HEK293 (cell line): ENCODE data around the gene PDK2.
A peak's percentile ranks its signal among the peaks of the same experiment; 100 is the strongest.

Experiments used
- CTCF ChIA-PET: fragments of 350-600 bp; formaldehyde crosslinking; extraction: SDS; loops from one replicate; lab custom pipeline; 2021; ENCODE audit warnings: antibody characterized with exemption; lab: Yijun Ruan, JAX
- POLR2A ChIA-PET: fragments of 300-600 bp; formaldehyde crosslinking; extraction: SDS; loops from one replicate; lab custom pipeline; 2020; ENCODE audit warnings: antibody characterized with exemption, inconsistent platforms; lab: Yijun Ruan, JAX
- H3K27ac ChIP-seq: fragments of 200-500 bp; sonication (Bioruptor generic); 2 replicates; pipeline ENCODE4 v1.5.1; 2014; ENCODE audit warnings: low read depth, low read length, control low read depth, inconsistent platforms; ENCODE audit errors: extremely low read depth
- H3K36me3 ChIP-seq, 2 experiments: fragments of 200-500 bp in 1 of 2; sonication (Bioruptor generic) in 1 of 2; 1 replicate in 1 of 2; 2 replicates in 1 of 2; pipeline ENCODE4 v1.5.1; 2014 to 2017; ENCODE audit warnings: inconsistent platforms in 2 of 2, low read length in 2 of 2; ENCODE audit not compliant: control insufficient read depth in 2 of 2, insufficient read depth in 1 of 2
- H3K4me1 ChIP-seq: fragments of 200-500 bp; sonication (Bioruptor generic); 2 replicates; pipeline ENCODE4 v1.5.1; 2014; ENCODE audit warnings: mild to moderate bottlenecking, low read length, inconsistent platforms; ENCODE audit not compliant: control insufficient read depth, insufficient read depth
- H3K4me3 ChIP-seq: 2 replicates; pipeline ENCODE4 v1.5.1; 2011; ENCODE audit warnings: low read depth, mild to moderate bottlenecking, control low read depth, low read length, moderate library complexity
- H3K9me3 ChIP-seq: fragments of 200-500 bp; sonication (Bioruptor generic); 2 replicates; pipeline ENCODE4 v1.5.1; 2014; ENCODE audit warnings: low read depth, low read length, inconsistent platforms; ENCODE audit not compliant: control insufficient read depth, insufficient read depth
- GLIS1 ChIP-seq: fragments of 450-650 bp; formaldehyde crosslinking; IDR thresholded peaks from 2 replicates; pipeline ENCODE4 v1.5.1; 2016; ENCODE audit warnings: missing biosample characterization, missing genetic modification characterization
- GLIS2 ChIP-seq: fragments of 450-650 bp; formaldehyde crosslinking; IDR thresholded peaks from 2 replicates; pipeline ENCODE4 v1.5.1; 2016; ENCODE audit warnings: missing biosample characterization, missing genetic modification characterization
- OSR2 ChIP-seq: fragments of 450-650 bp; formaldehyde crosslinking; IDR thresholded peaks from 2 replicates; pipeline ENCODE4 v1.5.1; 2016; ENCODE audit warnings: missing biosample characterization, missing genetic modification characterization
- SCRT1 ChIP-seq: fragments of 450-650 bp; formaldehyde crosslinking; IDR thresholded peaks from 2 replicates; pipeline ENCODE4 v1.5.1; 2016; ENCODE audit warnings: missing biosample characterization, missing genetic modification characterization, borderline replicate concordance
- TCF7L2 ChIP-seq: IDR thresholded peaks from 2 replicates; pipeline ENCODE4 v1.6.1; 2011; ENCODE audit warnings: low read depth, mild to moderate bottlenecking, inconsistent platforms, low read length, moderate library complexity, borderline replicate concordance
- ZBTB20 ChIP-seq: fragments of 450-650 bp; formaldehyde crosslinking; IDR thresholded peaks from 2 replicates; pipeline ENCODE4 v1.5.1; 2016; ENCODE audit warnings: missing biosample characterization, missing genetic modification characterization
- ZNF223 ChIP-seq: fragments of 450-650 bp; formaldehyde crosslinking; IDR thresholded peaks from 2 replicates; pipeline ENCODE4 v1.5.1; 2016; ENCODE audit warnings: missing biosample characterization, missing genetic modification characterization
- ZNF610 ChIP-seq: fragments of 450-650 bp; formaldehyde crosslinking; IDR thresholded peaks from 2 replicates; pipeline ENCODE4 v1.5.1; 2016; ENCODE audit warnings: missing biosample characterization, missing genetic modification characterization, borderline replicate concordance
- ZNF658 ChIP-seq: fragments of 450-650 bp; formaldehyde crosslinking; IDR thresholded peaks from 2 replicates; pipeline ENCODE4; 2016; ENCODE audit warnings: missing biosample characterization, missing genetic modification characterization
- ZNF660 ChIP-seq: fragments of 450-650 bp; IDR thresholded peaks from 2 replicates; pipeline ENCODE4 v1.5.1; 2018; ENCODE audit warnings: missing biosample characterization, mild to moderate bottlenecking, missing genetic modification characterization
- ZSCAN30 ChIP-seq: fragments of 450-650 bp; IDR thresholded peaks from 2 replicates; pipeline ENCODE4 v1.5.1; 2018; ENCODE audit warnings: missing biosample characterization, mild to moderate bottlenecking, missing genetic modification characterization, moderate library complexity
- TF ChIP-seq, protein P1 (sequence below): fragments of 450-650 bp; formaldehyde crosslinking; IDR thresholded peaks from 2 replicates; pipeline ENCODE4 v1.5.1; 2017; ENCODE audit warnings: missing biosample characterization, missing genetic modification characterization
- TF ChIP-seq, protein P2 (sequence below): fragments of 450-650 bp; formaldehyde crosslinking; conservative IDR thresholded peaks from 2 replicates; pipeline ENCODE4 v1.5.1; 2016; ENCODE audit warnings: low read depth, missing biosample characterization, missing genetic modification characterization
- TF ChIP-seq, protein P3 (sequence below): fragments of 450-650 bp; formaldehyde crosslinking; conservative IDR thresholded peaks from 2 replicates; pipeline ENCODE4 v1.5.1; 2016; ENCODE audit warnings: low read depth, missing biosample characterization, missing genetic modification characterization
- TF ChIP-seq, protein P4 (sequence below): fragments of 450-650 bp; formaldehyde crosslinking; IDR thresholded peaks from 2 replicates; pipeline ENCODE4 v1.5.1; 2016; ENCODE audit warnings: missing biosample characterization, missing genetic modification characterization
- TF ChIP-seq, protein P5 (sequence below): fragments of 450-650 bp; formaldehyde crosslinking; optimal IDR thresholded peaks from 2 replicates; pipeline ENCODE3; 2016; ENCODE audit warnings: missing biosample characterization, mild to moderate bottlenecking, missing genetic modification characterization
- TF ChIP-seq, protein P6 (sequence below): fragments of 450-650 bp; formaldehyde crosslinking; IDR thresholded peaks from 2 replicates; pipeline ENCODE4 v1.5.1; 2016; ENCODE audit warnings: missing biosample characterization, missing genetic modification characterization

PDK2 gene

DNA sequence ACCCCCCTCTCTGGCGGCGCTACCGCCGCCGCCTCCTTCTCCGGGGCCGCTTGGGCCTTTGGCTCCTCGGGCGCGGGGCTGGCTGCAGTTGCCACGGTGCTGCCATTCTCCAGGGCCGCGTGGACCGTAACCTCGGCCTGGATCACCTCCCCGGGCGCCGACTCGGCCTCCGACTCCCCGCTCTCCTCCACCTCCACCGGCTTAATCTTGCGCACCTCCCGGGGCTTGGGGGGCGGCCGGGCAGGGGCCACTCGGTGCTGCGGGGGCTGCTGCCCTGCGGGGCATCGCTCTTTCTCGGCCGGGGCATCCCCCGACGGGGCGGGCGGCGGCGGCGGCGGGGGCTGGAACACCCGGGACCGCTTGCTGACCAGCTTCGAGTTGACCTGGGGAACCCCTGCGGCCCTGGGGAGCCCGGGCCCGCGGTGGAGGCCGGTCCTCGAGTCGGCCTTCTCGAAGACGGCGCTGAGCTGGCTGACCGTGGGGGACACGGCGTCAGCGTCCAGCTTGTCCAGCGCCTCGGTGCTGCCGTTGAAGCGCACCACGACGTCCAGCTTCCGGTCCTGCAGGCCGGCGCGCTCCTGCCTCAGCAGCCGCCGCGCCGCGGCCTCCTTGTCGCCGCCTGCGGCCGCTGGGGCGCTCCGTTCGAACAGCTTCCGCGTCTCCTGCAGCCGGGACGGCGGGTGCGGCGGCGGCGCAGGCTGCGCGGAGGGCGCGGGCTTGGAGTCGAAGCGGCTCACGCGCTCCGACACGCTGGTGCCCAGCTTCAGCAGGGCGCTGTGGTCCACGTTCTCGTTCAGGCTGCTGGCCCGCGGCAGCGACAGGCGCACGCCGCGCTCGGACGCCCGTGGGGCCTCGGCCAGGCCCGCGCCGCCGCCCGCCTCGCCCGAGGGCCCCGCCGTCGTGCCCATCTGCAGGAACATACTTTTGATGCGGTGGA, 54.5 kb downstream of the PDK2 start:
- H3K27ac ChIP-seq = peak overlapping the region; percentile 93
- TF ChIP-seq, protein P1, sequence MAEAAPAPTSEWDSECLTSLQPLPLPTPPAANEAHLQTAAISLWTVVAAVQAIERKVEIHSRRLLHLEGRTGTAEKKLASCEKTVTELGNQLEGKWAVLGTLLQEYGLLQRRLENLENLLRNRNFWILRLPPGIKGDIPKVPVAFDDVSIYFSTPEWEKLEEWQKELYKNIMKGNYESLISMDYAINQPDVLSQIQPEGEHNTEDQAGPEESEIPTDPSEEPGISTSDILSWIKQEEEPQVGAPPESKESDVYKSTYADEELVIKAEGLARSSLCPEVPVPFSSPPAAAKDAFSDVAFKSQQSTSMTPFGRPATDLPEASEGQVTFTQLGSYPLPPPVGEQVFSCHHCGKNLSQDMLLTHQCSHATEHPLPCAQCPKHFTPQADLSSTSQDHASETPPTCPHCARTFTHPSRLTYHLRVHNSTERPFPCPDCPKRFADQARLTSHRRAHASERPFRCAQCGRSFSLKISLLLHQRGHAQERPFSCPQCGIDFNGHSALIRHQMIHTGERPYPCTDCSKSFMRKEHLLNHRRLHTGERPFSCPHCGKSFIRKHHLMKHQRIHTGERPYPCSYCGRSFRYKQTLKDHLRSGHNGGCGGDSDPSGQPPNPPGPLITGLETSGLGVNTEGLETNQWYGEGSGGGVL (tag by site-specific recombination) = peak; percentile 44; the same call in 1 of the 2 replicates
- TF ChIP-seq ZSCAN30 (tag by site-specific recombination) (peak; percentile 62; the same call in 1 of the 2 replicates), ZNF660 (tag by site-specific recombination) (peak; percentile 56; the same call in 1 of the 2 replicates), ZNF223 (peak; percentile 68; the same call in 1 of the 2 replicates), ZNF610 (tag by site-specific recombination) (no peak), ZNF658 (tag by site-specific recombination) (no peak), TCF7L2 (no peak), ZBTB20 (peak; percentile 43), GLIS2 (tag by site-specific recombination) (peak; percentile 60), GLIS1 (tag by site-specific recombination) (peak; percentile 20; the same call in 1 of the 2 replicates), SCRT1 (tag by site-specific recombination) (no peak), OSR2 (tag by site-specific recombination) (0 out of 2 replicates have a peak, but pooled peaks have one; percentile 7)
- TF ChIP-seq, protein P2, sequence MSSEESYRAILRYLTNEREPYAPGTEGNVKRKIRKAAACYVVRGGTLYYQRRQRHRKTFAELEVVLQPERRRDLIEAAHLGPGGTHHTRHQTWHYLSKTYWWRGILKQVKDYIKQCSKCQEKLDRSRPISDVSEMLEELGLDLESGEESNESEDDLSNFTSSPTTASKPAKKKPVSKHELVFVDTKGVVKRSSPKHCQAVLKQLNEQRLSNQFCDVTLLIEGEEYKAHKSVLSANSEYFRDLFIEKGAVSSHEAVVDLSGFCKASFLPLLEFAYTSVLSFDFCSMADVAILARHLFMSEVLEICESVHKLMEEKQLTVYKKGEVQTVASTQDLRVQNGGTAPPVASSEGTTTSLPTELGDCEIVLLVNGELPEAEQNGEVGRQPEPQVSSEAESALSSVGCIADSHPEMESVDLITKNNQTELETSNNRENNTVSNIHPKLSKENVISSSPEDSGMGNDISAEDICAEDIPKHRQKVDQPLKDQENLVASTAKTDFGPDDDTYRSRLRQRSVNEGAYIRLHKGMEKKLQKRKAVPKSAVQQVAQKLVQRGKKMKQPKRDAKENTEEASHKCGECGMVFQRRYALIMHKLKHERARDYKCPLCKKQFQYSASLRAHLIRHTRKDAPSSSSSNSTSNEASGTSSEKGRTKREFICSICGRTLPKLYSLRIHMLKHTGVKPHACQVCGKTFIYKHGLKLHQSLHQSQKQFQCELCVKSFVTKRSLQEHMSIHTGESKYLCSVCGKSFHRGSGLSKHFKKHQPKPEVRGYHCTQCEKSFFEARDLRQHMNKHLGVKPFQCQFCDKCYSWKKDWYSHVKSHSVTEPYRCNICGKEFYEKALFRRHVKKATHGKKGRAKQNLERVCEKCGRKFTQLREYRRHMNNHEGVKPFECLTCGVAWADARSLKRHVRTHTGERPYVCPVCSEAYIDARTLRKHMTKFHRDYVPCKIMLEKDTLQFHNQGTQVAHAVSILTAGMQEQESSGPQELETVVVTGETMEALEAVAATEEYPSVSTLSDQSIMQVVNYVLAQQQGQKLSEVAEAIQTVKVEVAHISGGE (tag by site-specific recombination) = peak; percentile 63; the same call in 1 of the 2 replicates
- TF ChIP-seq, protein P3, sequence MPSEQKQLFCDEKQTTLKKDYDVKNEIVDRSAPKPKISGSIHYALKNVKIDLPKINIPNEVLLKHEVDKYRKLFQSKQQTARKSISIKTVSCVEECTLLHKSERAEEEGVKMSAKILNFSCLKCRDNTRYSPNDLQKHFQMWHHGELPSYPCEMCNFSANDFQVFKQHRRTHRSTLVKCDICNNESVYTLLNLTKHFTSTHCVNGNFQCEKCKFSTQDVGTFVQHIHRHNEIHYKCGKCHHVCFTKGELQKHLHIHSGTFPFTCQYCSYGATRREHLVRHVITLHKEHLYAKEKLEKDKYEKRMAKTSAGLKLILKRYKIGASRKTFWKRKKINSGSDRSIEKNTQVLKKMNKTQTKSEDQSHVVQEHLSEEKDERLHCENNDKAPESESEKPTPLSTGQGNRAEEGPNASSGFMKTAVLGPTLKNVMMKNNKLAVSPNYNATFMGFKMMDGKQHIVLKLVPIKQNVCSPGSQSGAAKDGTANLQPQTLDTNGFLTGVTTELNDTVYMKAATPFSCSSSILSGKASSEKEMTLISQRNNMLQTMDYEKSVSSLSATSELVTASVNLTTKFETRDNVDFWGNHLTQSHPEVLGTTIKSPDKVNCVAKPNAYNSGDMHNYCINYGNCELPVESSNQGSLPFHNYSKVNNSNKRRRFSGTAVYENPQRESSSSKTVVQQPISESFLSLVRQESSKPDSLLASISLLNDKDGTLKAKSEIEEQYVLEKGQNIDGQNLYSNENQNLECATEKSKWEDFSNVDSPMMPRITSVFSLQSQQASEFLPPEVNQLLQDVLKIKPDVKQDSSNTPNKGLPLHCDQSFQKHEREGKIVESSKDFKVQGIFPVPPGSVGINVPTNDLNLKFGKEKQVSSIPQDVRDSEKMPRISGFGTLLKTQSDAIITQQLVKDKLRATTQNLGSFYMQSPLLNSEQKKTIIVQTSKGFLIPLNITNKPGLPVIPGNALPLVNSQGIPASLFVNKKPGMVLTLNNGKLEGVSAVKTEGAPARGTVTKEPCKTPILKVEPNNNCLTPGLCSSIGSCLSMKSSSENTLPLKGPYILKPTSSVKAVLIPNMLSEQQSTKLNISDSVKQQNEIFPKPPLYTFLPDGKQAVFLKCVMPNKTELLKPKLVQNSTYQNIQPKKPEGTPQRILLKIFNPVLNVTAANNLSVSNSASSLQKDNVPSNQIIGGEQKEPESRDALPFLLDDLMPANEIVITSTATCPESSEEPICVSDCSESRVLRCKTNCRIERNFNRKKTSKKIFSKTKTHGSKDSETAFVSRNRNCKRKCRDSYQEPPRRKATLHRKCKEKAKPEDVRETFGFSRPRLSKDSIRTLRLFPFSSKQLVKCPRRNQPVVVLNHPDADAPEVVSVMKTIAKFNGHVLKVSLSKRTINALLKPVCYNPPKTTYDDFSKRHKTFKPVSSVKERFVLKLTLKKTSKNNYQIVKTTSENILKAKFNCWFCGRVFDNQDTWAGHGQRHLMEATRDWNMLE (tag by site-specific recombination) = no peak
- TF ChIP-seq, protein P4, sequence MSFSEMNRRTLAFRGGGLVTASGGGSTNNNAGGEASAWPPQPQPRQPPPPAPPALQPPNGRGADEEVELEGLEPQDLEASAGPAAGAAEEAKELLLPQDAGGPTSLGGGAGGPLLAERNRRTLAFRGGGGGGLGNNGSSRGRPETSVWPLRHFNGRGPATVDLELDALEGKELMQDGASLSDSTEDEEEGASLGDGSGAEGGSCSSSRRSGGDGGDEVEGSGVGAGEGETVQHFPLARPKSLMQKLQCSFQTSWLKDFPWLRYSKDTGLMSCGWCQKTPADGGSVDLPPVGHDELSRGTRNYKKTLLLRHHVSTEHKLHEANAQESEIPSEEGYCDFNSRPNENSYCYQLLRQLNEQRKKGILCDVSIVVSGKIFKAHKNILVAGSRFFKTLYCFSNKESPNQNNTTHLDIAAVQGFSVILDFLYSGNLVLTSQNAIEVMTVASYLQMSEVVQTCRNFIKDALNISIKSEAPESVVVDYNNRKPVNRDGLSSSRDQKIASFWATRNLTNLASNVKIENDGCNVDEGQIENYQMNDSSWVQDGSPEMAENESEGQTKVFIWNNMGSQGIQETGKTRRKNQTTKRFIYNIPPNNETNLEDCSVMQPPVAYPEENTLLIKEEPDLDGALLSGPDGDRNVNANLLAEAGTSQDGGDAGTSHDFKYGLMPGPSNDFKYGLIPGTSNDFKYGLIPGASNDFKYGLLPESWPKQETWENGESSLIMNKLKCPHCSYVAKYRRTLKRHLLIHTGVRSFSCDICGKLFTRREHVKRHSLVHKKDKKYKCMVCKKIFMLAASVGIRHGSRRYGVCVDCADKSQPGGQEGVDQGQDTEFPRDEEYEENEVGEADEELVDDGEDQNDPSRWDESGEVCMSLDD (tag by site-specific recombination) = 0 out of 2 replicates have a peak, but pooled peaks have one; percentile 43
- TF ChIP-seq, protein P5, sequence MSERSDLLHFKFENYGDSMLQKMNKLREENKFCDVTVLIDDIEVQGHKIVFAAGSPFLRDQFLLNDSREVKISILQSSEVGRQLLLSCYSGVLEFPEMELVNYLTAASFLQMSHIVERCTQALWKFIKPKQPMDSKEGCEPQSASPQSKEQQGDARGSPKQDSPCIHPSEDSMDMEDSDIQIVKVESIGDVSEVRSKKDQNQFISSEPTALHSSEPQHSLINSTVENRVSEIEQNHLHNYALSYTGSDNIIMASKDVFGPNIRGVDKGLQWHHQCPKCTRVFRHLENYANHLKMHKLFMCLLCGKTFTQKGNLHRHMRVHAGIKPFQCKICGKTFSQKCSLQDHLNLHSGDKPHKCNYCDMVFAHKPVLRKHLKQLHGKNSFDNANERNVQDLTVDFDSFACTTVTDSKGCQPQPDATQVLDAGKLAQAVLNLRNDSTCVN (tag by site-specific recombination) = peak; percentile 78
- TF ChIP-seq, protein P6, sequence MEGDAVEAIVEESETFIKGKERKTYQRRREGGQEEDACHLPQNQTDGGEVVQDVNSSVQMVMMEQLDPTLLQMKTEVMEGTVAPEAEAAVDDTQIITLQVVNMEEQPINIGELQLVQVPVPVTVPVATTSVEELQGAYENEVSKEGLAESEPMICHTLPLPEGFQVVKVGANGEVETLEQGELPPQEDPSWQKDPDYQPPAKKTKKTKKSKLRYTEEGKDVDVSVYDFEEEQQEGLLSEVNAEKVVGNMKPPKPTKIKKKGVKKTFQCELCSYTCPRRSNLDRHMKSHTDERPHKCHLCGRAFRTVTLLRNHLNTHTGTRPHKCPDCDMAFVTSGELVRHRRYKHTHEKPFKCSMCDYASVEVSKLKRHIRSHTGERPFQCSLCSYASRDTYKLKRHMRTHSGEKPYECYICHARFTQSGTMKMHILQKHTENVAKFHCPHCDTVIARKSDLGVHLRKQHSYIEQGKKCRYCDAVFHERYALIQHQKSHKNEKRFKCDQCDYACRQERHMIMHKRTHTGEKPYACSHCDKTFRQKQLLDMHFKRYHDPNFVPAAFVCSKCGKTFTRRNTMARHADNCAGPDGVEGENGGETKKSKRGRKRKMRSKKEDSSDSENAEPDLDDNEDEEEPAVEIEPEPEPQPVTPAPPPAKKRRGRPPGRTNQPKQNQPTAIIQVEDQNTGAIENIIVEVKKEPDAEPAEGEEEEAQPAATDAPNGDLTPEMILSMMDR = peak; percentile 31
- ChIA-PET CTCF (interaction anchor here (0.5 to 7.4 kb wide), 8 partner anchors 10 to 679 kb away, joined by 3 to 105 read pairs (median 6); partner anchors contain the start of gene PDK2), POLR2A (interaction anchor here (0.6 to 1.7 kb wide), 4 partner anchors 10 to 94 kb away, joined by 3 to 9 read pairs (median 3); no protein-coding TSS in a partner anchor)
- H3K9me3 ChIP-seq = no peaks in the 10 kb centered on the region
- H3K4me3 ChIP-seq = peak overlapping the region; percentile 77
- H3K4me1 ChIP-seq = peaks cover 15% of the 10 kb centered on the region
- peaks cover 5 to 31% of the 10 kb centered on the region in 2 experiments; a peak in 2 of 3 replicates for H3K36me3 ChIP-seq
